Hepatocyte (in vitro differentiated cells): ENCODE data around the gene C1R.

ENCODE experiments used
- EZH2phosphoT487 ChIP-seq: fragments of 200-600 bp; sonication (generic); IDR thresholded peaks from one replicate; pipeline ENCODE4 v1.6.1; 2018; ENCODE audit warnings: antibody characterized with exemption, mild to moderate bottlenecking, low read depth, moderate library complexity; ENCODE audit not compliant: unreplicated experiment, severe bottlenecking
- TF ChIP-seq, protein P1 (sequence below): fragments of 200-600 bp; sonication (generic); IDR thresholded peaks from 2 replicates; pipeline ENCODE4 v1.5.1; 2016; ENCODE audit warnings: antibody characterized with exemption, mild to moderate bottlenecking; ENCODE audit not compliant: poor library complexity

DNA sequence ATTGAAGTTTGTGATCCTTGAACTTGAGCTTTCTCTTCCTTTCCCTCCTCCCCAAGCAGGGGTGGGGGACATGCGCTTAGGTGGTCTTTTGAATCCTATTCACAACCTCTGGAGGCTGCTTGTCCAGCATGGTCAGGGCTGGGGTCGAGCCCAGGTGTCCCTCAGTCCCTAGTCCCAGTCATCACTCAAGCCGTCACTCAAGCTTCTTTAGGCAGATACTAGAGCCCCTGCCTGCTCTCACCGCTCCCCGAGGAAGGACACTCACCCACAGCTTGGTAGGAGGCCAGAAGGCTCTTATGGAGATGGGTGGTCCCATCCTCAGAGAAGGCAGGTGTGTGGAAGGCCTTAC, 17.3 kb upstream of the C1R start:
- TF ChIP-seq, protein P1, sequence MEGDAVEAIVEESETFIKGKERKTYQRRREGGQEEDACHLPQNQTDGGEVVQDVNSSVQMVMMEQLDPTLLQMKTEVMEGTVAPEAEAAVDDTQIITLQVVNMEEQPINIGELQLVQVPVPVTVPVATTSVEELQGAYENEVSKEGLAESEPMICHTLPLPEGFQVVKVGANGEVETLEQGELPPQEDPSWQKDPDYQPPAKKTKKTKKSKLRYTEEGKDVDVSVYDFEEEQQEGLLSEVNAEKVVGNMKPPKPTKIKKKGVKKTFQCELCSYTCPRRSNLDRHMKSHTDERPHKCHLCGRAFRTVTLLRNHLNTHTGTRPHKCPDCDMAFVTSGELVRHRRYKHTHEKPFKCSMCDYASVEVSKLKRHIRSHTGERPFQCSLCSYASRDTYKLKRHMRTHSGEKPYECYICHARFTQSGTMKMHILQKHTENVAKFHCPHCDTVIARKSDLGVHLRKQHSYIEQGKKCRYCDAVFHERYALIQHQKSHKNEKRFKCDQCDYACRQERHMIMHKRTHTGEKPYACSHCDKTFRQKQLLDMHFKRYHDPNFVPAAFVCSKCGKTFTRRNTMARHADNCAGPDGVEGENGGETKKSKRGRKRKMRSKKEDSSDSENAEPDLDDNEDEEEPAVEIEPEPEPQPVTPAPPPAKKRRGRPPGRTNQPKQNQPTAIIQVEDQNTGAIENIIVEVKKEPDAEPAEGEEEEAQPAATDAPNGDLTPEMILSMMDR: no peak
- TF ChIP-seq EZH2phosphoT487: no peak
